GM13977 (cell line): Measurements from ENCODE around the gene ANKRD61.
A peak's percentile ranks its signal among the peaks of the same experiment; 100 is the strongest.
"Not testable (repeated sequence)": the region's sequence is repeated elsewhere in the genome, so short reads cannot be mapped to it uniquely, and the experiment has no call there.

Experiments
- DNase-seq: peaks from one replicate; pipeline ENCODE4 v3.0.0; 2012; ENCODE audit warnings: low spot score
- CTCF ChIP-seq: IDR thresholded peaks from 2 replicates; pipeline ENCODE4 v1.5.1; 2012; ENCODE audit warnings: mild to moderate bottlenecking, control low read depth; ENCODE audit not compliant: insufficient read depth; ENCODE audit errors: extremely low read depth, missing control alignments
- in situ Hi-C: fragments of 300-500 bp; cut with MboI; formaldehyde crosslinking; loops from one replicate; pipeline ENCODE4 v1.12.0; 2022; ENCODE audit warnings: low sequenced_read_pairs, low pct_unique_long_range_greater_than_20kb, mixed read lengths, inconsistent platforms; ENCODE audit not compliant: unreplicated experiment

Gene ANKRD61

DNA sequence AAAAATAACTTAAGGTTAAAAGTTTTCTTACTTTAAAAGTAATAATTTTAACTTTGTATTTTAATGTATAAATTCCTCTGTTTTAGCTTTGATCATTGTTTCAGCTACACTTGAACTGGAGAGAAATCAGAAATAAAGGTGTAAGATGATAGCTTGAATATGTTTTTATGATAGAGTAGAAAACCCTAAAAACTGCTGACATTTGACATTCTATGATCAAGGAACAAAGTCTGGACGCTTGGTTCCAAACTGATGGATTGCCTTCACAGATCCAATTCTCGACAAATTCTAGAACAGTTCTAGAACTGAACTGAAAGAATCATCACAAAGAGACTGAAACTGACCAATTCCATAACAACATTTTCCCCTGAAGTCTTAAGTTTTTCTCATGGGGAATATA, at the start of gene ANKRD61:
ANKRD61 (plus strand) TSS at position 389 of the 400 bp plus-strand sequence; CDS start at position 389, 0 bp downstream.
- no peak for DNase-seq
- in situ Hi-C loops, result no loop called here
- no peak for TF ChIP-seq CTCF

DNA sequence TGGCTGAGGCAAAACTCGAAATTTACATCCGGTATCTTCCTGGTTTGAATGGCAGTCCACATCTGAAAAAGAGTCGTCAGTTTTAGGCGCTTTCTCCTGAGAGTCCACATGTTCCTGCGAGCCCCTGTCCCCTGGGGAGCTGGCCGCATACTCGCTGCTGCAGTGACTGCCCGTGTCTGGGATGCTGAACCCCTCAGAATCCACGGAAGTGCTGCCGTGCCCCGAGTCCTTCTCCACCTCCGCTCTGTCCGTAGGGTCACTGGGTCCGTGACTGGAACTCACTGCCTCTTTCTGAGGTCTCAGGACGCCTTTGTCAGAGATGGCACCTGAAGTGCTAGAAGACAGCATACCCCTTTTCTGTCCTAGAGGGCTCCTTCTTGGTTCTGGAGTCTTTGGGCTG, 44.1 kb upstream of the ANKRD61 start:
- DNase-seq, result not testable (repeated sequence)

DNA sequence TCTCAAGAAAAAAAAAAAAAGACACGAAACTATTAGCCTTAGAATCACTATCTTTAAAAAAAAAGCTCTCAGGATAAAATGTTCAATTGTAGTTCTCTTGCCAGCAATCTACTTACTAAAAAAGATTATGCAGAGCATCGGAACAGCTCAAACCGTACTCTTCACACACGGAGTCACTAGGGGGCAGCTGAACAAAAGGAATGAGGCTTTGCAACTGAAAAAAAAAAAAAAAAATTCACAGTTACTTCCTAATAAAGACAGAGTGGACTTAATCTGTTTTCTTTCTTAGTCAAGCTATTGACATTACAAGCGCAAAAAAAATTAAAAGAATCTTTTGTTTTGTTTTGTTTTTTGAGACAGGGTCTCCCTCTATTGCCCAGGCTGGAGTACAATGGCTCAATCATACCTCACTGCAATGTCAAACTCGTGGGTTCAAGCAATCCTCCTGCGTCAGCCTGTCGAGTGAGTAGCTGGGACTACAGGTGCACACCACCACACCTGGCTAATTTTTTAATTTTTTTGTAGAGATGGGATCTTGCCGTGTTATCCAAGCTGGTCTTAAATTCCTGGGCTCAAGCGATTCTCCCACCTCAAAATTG, 33.9 kb upstream of the ANKRD61 start:
- peak; percentile 59 for DNase-seq
- peak; percentile 65 for TF ChIP-seq CTCF
- in situ Hi-C loops, result no loop called here

More for the DNA sequence above, 44.1 kb upstream of the ANKRD61 start:
- in situ Hi-C loops, result not testable (repeated sequence)

GRCh38 chr7:6007386-6007785, 23.8 kb upstream of the ANKRD61 start:
- TF ChIP-seq CTCF, result no peak
- in situ Hi-C loops, result loop anchor here (10.0 to 25.0 kb wide), 2 partner anchors 145 to 317 kb away; no protein-coding TSS in a partner anchor
- DNase-seq, result no peak

DNA sequence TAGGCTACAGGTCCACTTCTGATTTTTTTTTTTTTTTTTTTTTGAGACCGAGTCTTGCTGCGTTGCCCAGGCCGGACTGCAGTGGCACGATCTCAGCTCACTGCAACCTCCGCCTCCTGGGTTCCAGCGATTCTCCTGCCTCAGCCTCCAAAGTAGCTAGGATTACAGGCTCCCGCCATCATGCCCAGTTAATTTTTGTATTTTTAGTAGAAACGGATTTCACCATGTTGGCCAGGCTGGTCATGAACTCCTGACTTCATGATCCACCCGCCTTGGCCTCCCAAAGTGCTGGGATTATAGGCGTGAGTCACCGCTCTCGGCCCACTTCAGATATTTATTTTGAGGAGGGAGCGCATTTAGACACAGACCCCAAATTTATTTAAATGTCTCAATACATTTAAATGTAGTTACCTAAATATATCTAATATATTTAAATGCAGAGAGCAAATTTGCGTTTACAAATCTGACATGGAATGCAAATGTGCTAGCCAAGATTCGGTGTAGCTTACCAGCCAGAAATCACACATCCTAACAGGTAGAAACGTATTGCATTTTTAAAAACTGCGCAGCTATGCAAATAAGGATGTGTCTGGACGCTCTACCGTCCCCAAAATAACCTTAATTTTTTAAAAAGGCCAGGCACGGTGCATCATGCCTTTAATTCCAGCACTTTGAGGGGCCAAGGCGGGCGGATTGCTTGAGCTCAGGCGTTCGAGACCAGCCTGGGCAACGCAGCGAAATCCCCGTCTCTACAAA, 23.2 kb upstream of the ANKRD61 start:
- in situ Hi-C loops, result loop anchor here (10.0 to 25.0 kb wide), 2 partner anchors 146 to 317 kb away; no protein-coding TSS in a partner anchor
- DNase-seq, result not testable (repeated sequence)

DNA sequence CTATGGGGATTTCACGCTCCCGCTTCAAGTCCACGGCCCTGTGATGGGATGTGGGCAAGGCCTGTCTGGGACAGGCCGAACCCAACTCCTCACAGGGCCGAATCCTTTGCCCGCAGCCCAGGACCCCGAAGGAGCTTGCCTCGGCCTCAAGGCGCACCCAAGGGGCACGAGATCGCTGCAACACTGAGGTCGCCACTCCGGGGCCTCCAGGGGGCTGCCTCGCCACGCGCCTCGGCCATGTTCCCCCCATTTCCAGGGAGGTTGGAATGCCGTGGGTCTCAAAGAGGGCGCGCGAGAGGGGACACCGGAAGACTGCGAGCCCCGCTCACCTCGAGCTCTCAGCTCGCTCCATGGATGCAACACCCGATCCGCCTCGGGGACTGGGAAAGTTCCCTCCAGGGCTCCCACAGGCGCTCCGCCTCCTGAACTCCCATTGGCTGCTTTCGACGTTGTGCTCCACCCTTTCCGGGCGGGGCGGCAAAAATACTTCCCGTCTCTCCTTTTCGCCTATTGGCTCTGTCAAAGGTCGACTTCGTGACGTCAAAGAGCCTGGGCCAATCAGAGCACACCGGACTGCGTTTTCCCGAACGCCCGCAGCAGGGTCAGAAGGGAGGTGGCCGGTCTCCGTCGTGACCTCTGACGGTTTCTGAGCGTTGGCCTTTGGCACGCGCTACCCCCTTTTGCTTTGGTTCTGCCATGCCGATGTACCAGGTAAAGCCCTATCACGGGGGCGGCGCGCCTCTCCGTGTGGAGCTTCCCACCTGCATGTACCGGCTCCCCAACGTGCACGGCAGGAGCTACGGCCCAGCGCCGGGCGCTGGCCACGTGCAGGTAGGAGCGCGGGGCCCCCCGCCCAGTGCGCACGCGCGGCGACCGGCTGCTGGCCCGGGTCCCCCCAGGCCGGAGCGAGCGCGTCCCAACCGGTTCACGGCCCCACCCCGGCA, 22.2 kb upstream of the ANKRD61 start, which contains the start of the genes AIMP2 and PMS2:
AIMP2 (plus strand) TSS at position 605 of the 944 bp plus-strand sequence; CDS start at position 697, 92 bp downstream.
PMS2 (minus strand) TSS at position 382 of the 944 bp plus-strand sequence; CDS start at position 352, 30 bp downstream.
- in situ Hi-C loops, result loop anchor here (10.0 to 25.0 kb wide), 2 partner anchors 147 to 316 kb away; no protein-coding TSS in a partner anchor
- DNase-seq, result peak; percentile 94
- peak; percentile 39 for TF ChIP-seq CTCF

DNA sequence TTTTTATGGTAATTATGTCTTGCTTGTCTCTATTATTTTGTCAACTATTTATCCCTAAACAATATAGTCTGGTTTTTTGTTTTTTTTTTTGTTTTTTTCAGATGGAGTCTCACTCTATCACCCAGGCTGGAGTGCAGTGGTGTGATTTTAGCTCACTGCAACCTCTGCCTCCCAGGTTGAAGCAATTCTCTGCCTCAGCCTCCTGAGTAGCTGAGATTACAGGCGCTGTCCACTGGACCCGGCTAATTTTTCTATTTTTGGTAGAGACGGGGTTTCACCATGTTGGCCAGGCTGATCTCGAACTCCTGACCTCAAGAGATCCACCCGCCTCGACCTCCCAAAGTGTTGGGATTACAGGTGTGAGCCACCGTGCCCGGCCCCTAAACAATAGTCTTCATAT, 20.8 kb upstream of the ANKRD61 start:
- in situ Hi-C loops, result loop anchor here (25.0 kb wide), 1 partner anchor 148 kb away; no protein-coding TSS in a partner anchor
- not testable (repeated sequence) for DNase-seq
